Measurements from ENCODE around the gene P2RX6. TPM values are rescaled to one million over a fixed set of nuclear protein-coding genes. Genes with fewer than 3 reads are reported as not detected.
"Not testable (repeated sequence)": the region's sequence is repeated elsewhere in the genome, so short reads cannot be mapped to it uniquely, and the experiment has no call there.

The P2RX6 gene
- total RNA-seq, 1 donor from 2014 or later = 4.5 TPM

DNA sequence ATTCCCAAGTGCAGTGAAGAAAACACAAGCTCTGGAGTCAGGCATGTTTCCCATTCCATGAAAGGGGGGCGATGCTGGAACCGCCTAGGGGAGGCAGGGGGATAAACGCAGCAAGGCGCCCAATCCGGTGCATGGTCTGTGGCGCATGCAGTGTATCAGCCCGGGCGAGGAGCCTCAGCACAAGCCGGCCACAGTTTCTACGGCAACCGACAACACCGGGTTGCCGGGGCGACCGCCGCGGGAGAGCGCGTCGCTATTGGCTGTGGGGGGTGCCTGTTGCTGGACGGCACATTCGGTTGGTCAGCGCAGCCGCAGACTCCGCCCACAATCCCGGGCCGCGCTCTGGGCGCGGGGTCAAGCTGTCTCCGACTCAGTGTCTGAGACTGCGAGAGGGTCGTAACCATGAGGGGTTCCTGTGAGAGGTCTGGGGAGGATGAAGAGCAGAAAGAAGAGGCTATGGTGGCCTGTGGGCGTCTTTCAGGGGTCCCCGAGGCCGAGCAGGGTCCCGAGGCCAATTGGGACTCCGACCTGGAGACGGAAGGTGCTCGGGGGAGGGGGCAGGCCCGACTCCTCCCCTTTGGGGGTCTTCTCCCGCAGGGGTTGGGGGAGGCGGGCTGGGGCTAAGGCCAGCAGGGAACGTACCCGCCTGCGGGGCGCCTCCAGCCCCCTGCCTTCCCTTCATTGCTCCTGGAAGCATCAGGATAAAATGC lies 30.8 kb downstream of the P2RX6 start, which contains the start of gene LRRC74B:
TSS of gene LRRC74B (plus strand) at position 362 of the 710 bp plus-strand sequence. CDS start at position 403, 41 bp downstream.
- Mint-ChIP-seq H3K27ac (ENCODE audit: unreplicated experiment) (peak within 1 kb of the TSS; percentile 91), H3K9me3 (no peaks in the 10 kb centered on the region), H3K4me1 (peaks cover 28% of the 10 kb centered on the region), H3K36me3 (ENCODE audit: low read depth) (no peaks in the 10 kb centered on the region), H3K27me3 (ENCODE audit: low read depth) (no peaks in the 10 kb centered on the region), H3K4me3 (peak within 1 kb of the TSS; percentile 79)
- peak; percentile 92 for DNase-seq (ENCODE audit: low read depth, low spot score)
- TF ChIP-seq, protein P1, sequence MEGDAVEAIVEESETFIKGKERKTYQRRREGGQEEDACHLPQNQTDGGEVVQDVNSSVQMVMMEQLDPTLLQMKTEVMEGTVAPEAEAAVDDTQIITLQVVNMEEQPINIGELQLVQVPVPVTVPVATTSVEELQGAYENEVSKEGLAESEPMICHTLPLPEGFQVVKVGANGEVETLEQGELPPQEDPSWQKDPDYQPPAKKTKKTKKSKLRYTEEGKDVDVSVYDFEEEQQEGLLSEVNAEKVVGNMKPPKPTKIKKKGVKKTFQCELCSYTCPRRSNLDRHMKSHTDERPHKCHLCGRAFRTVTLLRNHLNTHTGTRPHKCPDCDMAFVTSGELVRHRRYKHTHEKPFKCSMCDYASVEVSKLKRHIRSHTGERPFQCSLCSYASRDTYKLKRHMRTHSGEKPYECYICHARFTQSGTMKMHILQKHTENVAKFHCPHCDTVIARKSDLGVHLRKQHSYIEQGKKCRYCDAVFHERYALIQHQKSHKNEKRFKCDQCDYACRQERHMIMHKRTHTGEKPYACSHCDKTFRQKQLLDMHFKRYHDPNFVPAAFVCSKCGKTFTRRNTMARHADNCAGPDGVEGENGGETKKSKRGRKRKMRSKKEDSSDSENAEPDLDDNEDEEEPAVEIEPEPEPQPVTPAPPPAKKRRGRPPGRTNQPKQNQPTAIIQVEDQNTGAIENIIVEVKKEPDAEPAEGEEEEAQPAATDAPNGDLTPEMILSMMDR (conservative IDR thresholded peaks at IDR 0.05) = no peak

DNA sequence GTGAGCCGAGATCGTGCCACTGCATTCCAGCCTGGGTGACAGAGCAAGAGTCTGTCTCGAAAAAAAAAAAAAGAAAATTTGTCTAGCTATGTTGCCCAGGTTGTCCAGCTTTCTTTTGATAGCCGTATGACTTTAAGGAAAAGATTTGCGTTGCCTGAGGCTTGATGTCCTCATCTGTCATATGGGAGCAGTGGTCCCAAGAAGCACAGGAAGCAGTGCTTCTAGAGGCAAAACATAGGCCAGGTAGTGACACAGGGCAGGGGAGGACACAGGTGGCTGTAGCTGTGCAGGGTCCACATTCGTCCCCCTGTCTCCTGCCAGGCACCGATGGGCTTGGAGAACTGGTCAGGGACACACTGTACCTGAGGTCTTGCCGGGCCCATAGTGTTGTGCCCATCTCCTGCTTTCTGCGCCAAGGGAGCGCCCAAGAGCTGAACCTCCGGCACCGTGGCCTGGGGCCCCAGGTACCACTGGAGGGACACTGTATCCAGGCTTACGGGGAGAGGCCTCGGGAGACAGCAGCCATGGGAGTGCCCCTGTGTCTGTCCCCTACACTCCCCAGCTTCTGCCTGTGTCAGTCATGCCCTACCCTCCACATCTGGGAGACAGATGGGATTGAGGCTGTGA lies 32.2 kb downstream of the P2RX6 start:
- peaks cover 38% of the 10 kb centered on the region for H3K4me1 Mint-ChIP-seq
- no peaks in the 10 kb centered on the region for H3K27me3 Mint-ChIP-seq (ENCODE audit: low read depth)
- no peak overlapping the region for H3K4me3 Mint-ChIP-seq
- no peak for DNase-seq (ENCODE audit: low read depth, low spot score)
- H3K36me3 Mint-ChIP-seq (ENCODE audit: low read depth) = no peaks in the 10 kb centered on the region
- TF ChIP-seq, protein P1 (conservative IDR thresholded peaks at IDR 0.05) = no peak
- no peaks in the 10 kb centered on the region for H3K9me3 Mint-ChIP-seq
- no peak overlapping the region for H3K27ac Mint-ChIP-seq (ENCODE audit: unreplicated experiment)

DNA sequence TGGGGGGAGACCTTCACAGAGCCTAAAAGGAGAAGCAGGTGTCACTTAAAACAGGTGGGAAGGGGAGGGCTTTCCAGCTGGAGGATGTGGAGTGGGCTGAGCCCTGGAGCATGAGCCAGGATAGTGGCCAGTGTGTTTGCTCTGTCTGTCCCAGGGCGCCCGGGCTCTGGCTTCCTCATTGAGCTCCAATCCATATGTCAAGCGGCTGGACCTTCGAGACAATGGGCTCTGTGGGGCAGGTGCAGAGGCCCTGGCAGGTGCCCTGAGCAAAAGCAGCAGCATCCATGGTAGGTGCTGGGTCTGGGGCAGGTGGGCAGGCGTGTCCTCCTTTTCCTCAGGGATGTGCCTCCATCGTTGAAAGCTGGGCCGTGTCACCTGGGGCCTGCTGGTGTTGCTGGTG lies 32.8 kb downstream of the P2RX6 start:
- H3K36me3 Mint-ChIP-seq (ENCODE audit: low read depth) = no peaks in the 10 kb centered on the region
- DNase-seq (ENCODE audit: low read depth, low spot score) = no peak
- peaks cover 38% of the 10 kb centered on the region for H3K4me1 Mint-ChIP-seq
- no peaks in the 10 kb centered on the region for H3K9me3 Mint-ChIP-seq
- H3K27me3 Mint-ChIP-seq (ENCODE audit: low read depth) = no peaks in the 10 kb centered on the region
- H3K27ac Mint-ChIP-seq (ENCODE audit: unreplicated experiment) = no peak overlapping the region
- H3K4me3 Mint-ChIP-seq = no peak overlapping the region
- TF ChIP-seq, protein P1 (conservative IDR thresholded peaks at IDR 0.05) = no peak

DNA sequence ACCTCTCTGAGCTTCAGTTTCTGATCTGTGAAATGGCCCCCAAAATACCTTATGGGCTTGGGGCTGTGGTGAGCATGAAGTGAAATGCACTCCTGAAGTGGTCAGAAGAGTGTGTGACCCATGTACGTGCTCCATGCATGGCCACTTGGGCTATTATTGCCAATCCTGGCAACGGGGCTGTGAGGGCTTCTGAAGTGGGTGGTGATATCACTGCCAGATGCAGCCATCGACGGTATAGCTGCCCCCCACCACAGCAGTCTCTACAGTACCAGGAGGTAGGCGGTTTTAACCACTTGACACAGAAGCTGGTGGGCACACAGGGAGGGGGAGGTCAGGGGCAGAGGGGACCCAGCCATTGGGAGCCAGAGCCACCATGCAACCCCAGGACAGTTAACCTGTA lies 33.5 kb downstream of the P2RX6 start:
- not testable (repeated sequence) for DNase-seq (ENCODE audit: low read depth, low spot score); H3K4me3 Mint-ChIP-seq; H3K36me3 Mint-ChIP-seq (ENCODE audit: low read depth); H3K27me3 Mint-ChIP-seq (ENCODE audit: low read depth); H3K27ac Mint-ChIP-seq (ENCODE audit: unreplicated experiment); H3K9me3 Mint-ChIP-seq
- H3K4me1 Mint-ChIP-seq = peaks cover 33% of the 10 kb centered on the region

DNA sequence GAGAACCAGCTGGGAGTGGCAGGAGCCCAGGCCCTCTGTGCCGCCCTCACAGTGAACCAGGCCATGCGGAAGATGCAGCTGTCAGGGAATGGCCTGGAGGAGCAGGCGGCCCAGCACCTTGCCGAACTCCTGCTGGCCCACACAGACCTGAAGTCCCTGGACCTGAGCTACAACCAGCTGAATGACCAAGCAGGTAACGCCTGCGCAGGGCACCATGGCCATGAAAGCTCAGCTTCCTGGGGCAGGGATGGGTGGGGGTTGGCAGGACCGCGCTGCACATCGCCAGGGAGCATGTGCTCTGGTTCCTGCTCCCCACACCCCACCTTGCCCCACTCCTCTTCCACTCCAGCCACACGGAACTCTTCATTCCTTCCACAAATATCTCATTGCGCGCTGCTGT lies 34.0 kb downstream of the P2RX6 start:
- H3K27ac Mint-ChIP-seq (ENCODE audit: unreplicated experiment); DNase-seq (ENCODE audit: low read depth, low spot score); H3K36me3 Mint-ChIP-seq (ENCODE audit: low read depth); H3K27me3 Mint-ChIP-seq (ENCODE audit: low read depth); H3K9me3 Mint-ChIP-seq; H3K4me3 Mint-ChIP-seq: not testable (repeated sequence)
- peaks cover 31% of the 10 kb centered on the region for H3K4me1 Mint-ChIP-seq

DNA sequence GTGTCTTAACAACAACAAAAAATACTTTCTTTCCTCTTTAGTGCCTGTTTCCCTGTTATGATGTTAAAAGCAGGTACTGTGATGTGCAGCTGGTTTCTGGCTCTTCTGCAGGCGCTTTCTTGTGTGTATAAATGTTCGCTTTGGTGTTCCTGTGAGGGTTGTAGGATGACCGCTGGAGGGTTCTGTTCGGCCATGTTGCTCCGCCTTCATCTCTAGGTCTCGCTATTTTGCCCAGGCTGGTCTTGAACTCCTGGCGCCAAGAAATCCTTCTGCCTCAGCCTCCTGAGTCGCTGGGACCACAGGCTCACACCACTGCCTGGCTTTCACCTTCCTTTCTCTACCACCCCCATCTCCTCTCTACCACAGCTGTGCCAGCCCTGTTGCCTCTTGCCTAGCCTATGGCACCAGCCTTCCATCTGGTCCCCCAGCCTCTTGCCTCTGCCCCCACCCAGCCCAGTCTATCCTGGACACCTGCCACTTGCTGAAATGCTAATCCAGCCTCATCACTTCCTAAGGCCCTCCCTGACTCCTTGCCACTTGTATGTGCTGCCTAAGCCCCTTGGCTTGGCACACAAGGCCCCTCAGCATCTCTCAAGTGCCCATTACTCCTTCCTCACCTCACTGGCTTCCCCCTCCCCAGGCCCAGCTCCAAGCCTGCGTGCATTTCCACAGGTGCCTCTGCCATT lies 36.3 kb downstream of the P2RX6 start:
- H3K27ac Mint-ChIP-seq (ENCODE audit: unreplicated experiment) = no peak overlapping the region
- H3K27me3 Mint-ChIP-seq (ENCODE audit: low read depth) = no peaks in the 10 kb centered on the region
- H3K4me1 Mint-ChIP-seq = peaks cover 25% of the 10 kb centered on the region
- TF ChIP-seq, protein P1 (conservative IDR thresholded peaks at IDR 0.05) = no peak
- no peaks in the 10 kb centered on the region for H3K9me3 Mint-ChIP-seq
- no peak for DNase-seq (ENCODE audit: low read depth, low spot score)
- H3K4me3 Mint-ChIP-seq = no peak overlapping the region
- no peaks in the 10 kb centered on the region for H3K36me3 Mint-ChIP-seq (ENCODE audit: low read depth)

All from neural crest cell (in vitro differentiated cells).